H1 (cell line): Measurements from ENCODE around the gene RASGEF1C. TPM values are rescaled to one million over a fixed set of nuclear protein-coding genes. Genes with fewer than 3 reads are reported as not detected.

Experiments used
- BCL11A ChIP-seq, 2 experiments: IDR thresholded peaks; one replicate each; pipeline ENCODE4 v1.6.1; 2011; ENCODE audit warnings: low read depth in 2 of 2, low read length in 2 of 2, mild to moderate bottlenecking in 2 of 2
- CTBP2 ChIP-seq: IDR thresholded peaks from 2 replicates; pipeline ENCODE4 v1.7.0; 2011; ENCODE audit warnings: borderline replicate concordance, mild to moderate bottlenecking, moderate library complexity, mixed read lengths, low read length; ENCODE audit not compliant: insufficient read depth, insufficient read length
- CTCF ChIP-seq, 3 experiments: IDR thresholded peaks; 1 replicate in 2 of 3; 2 replicates in 1 of 3; pipeline versions ENCODE4 v1.5.1 to v1.6.1; 2011; ENCODE audit warnings: low read length in 3 of 3, mild to moderate bottlenecking in 3 of 3, inconsistent platforms in 2 of 3, low read depth in 1 of 3, moderate library complexity in 1 of 3; ENCODE audit not compliant: insufficient read depth in 1 of 3; ENCODE audit errors: control extremely low read depth in 1 of 3
- SP4 ChIP-seq: IDR thresholded peaks from 2 replicates; pipeline ENCODE4 v1.6.1; 2012; ENCODE audit warnings: low read length, inconsistent platforms
- polyA plus RNA-seq, 7 experiments: library from polyadenylated mRNA; depleted of rRNA in 3 of 7; stranded (reverse) in 5 of 7; unstranded in 2 of 7; fragments of >200 nt in 5 of 7; fragments of 200-250 nt in 2 of 7; gene quantifications; 1 replicate in 5 of 7; 2 replicates in 1 of 7; 4 replicates in 1 of 7; pipeline versions ENCODE4 v1.2.1 to v1.2.3, GENCODE V29; 2011 to 2013; ENCODE audit warnings: missing spikeins in 2 of 7, mixed read lengths in 2 of 7
- total RNA-seq: library from RNA; stranded (reverse); fragmentation: NEBNext Ultra II Directional; extraction: Animal tissue kit (Norgen Biotek cat#: 25700); gene quantifications from 2 replicates; pipeline ENCODE4 v1.2.1, GENCODE V29; 2021
- TF ChIP-seq, protein P1 (sequence below): IDR thresholded peaks from 2 replicates; pipeline ENCODE4 v1.6.1; 2011; ENCODE audit warnings: low read depth, mild to moderate bottlenecking, low read length; ENCODE audit not compliant: insufficient read depth

Gene RASGEF1C
- total and polyA plus RNA-seq, 2 of the 8 experiments (the other 6 are each of a cell fraction or from before 2014, with no cell fraction given): 0.26 to 0.61 TPM

- TF ChIP-seq CTCF (IDR thresholded peaks at IDR 0.05; ENCODE audit: control extremely low read depth in 1 of 3, insufficient read depth in 1 of 3, low read depth in 1 of 3, low read length in 3 of 3) (no peak), BCL11A (IDR thresholded peaks at IDR 0.05; ENCODE audit: low read depth in 2 of 2, low read length in 2 of 2) (no peak), SP4 (no peak), CTBP2 (no peak)
- TF ChIP-seq, protein P1, sequence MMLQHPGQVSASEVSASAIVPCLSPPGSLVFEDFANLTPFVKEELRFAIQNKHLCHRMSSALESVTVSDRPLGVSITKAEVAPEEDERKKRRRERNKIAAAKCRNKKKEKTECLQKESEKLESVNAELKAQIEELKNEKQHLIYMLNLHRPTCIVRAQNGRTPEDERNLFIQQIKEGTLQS: no peak
Measured at GRCh38 chr5:180238631-180239030, 29.6 kb upstream of the RASGEF1C start (continued).
